NCI-H2227 (cell line): Measurements from ENCODE around the gene PGLYRP2.

Source experiments
- DNase-seq: peaks from one replicate; lab custom pipeline; 2025; ENCODE audit not compliant: unreplicated experiment; lab: John Stamatoyannopoulos, UW

PGLYRP2 gene

DNA sequence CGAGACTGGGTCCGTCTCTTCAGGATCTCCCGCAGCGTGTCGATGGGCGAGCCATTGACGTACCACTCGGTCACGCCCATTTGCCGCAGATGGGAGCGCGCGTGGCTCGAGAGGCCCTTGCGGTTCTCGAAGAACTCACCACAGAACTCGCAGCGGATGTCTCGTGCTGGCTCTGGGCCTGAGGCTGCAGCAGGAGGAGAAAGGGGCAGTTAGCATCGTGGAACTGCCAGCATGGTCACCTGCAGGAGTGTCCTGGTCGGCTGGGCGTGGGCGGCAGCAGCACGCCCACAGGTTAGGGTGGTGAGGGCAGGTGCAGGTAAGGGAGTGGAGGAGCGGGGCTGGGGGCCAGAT, 52.0 kb downstream of the PGLYRP2 start:
- no peak for DNase-seq

DNA sequence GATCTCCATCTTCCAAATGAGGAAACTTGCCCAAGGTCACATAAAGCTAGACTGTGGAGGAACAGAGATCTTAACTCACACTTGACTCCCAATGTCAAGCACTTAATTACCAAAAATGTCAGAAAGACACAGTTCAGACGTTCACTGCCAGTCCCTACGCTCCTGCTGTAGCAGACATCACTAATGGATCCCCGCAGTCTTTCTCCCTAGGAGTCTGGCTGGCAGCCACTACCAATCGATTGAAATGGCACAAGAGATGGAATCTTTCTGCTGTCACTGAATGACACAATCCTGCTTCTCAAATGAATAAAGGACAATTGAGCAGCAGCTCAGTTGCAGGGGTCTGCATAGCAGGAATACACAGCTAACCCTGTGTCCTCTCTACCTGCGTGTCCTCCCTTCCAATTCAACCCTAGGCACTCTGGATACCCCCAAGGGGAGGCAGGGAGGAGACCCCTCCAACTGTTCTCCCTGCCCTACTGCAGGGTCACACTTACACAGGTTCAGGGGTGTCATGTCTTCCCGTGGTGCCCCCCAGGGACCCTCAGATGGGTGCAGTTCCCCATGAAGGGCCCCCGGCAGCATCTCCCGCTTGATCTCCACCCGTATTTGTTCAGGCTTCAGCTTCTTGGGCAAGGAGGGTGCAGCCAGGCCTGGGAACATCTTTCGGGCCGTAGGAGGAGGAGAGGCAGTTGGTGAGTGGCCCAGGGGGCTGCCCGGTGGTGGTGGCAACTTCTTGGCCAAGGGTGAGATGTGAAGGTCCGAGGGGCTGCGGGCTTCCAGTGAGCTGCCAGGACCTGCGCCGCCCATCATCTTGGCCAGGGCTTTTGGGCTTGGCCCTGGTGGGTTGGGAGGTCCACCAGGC, 52.6 kb downstream of the PGLYRP2 start:
- peak; percentile 48 for DNase-seq

DNA sequence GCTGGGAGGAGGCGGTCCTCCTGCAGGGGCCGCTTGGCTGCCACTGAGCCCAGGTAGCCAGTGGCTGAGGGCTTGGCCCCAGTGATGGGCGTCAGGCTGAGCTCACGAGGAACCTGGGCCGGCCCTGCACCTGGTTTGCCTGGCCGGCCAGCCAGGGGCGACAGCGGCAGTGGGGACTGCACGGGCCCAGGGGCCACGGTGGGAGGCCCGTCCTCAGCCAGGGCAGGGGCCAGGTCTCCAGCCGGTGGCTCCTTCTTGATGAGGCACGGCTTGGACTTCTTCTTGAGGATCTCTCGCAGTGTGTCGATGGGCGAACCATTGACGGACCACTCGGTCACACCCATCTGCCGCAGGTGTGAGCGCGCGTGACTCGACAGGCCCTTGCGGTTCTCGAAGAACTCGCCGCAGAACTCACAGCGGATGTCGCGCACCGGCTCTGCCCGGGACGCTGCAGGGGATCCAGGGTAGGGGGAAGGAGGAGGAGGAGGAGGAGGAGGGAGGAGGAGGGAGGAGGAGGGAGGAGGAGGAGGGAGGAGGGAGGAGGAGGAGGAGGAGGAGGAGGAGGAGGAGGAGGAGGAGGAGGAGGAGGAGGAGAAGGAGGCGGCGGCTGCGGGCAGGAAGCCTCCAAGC, 53.9 kb downstream of the PGLYRP2 start:
- DNase-seq: no peak

DNA sequence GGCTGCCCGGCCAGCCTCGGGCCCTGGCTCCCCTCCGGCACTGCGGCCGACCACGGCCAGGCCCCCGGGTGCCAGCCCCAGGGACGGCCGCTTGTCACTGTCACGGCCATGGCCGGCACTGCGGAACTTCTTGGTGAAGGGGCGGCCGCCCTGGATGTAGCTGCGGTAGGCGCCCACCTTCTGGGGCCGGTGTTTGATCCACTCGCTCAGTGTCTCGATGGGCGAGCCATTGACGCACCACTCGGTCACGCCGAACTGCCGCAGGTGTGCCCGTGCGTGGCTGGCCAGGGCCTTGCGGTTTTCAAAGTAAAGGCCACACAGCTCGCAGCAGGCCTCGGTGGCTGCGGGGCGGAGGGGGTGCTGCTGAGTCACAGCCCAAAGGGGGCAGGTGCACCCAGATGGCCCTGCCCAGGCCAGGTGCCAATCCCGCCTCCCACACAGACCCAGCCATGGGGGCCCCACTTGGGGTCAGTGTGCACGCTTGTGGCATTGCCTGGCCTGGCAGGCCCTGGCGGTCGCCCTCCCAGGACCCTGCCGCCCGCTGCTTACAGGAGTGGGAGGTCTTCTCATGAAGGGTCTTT, 54.5 kb downstream of the PGLYRP2 start:
- no peak for DNase-seq

DNA sequence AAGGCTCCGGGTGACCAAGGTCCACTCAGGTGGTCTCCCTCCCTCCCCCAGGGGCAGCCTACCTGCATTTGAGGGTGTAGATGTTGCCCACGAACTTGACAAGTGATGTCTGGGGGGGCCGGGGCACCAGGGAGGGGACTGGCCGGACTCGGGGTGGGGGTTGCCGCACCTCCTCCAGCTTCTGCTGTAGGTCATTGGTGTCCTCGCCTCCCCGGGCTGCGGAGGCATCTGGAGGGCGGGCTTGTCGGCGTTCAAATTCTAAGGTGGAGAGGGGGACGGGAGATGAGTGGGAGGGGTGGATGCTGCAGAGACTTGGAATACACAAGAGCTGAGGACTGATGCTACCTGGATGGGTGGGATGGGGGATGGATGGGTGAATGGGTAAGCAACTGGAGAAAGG, 55.2 kb downstream of the PGLYRP2 start:
- DNase-seq: no peak

DNA sequence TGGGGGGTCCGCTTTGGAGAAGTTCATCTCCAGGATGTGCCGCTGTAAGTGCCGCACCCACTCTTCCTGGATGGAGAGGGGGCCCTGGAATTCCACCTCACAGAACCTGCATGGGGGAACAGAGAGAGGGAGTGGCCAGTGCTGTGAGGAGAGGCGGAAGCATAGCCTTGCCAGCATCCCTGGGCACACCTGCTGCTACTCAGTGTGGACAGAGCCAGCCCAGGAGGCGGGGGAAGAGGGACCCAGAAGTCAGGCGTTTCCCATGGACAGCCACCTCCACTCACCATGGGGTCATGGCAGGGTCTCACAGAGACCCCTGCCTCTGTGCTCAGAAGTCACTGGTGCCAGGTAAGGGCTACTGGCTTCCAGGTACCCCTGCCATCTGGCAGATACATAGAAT, 56.2 kb downstream of the PGLYRP2 start:
- DNase-seq: no peak

DNA sequence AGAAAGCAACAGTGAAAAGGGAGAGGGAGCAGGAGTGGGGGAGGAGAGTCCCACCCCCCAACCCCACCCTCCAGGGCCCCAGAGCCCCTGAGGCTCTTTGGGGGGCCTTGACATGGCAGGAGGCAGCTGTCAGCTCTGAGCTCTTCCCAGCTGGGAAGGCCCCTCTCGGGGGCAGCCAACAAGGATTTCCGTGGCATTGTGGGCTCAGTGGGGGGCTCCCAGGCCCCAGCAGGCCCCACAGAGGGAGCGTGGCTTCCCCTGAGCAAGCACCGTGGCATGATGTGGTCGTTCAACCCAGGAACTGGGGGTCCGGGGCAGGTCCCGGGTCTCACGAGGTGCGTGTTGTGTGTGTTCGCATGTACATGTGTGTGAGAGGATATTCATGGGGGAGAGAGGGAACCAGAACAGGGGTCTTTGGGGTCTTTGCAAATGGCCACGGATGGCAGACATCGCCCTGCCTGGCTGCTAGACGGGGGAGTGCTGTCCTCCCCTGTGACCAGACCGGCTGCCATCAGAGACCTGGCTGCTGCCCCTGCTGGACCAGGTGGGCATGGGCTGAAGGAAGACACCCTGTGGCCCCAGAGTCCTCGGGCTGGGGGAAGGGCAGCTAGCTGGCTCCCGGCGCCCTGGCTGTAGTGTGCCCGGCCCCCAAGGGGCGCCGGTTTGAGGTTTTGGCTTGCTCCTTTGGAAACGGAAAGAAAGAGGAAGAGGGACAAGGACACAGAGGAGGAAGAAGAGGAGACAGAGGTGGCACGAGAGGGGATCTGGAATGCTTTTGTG, 56.8 kb downstream of the PGLYRP2 start:
- DNase-seq: no peak

DNA sequence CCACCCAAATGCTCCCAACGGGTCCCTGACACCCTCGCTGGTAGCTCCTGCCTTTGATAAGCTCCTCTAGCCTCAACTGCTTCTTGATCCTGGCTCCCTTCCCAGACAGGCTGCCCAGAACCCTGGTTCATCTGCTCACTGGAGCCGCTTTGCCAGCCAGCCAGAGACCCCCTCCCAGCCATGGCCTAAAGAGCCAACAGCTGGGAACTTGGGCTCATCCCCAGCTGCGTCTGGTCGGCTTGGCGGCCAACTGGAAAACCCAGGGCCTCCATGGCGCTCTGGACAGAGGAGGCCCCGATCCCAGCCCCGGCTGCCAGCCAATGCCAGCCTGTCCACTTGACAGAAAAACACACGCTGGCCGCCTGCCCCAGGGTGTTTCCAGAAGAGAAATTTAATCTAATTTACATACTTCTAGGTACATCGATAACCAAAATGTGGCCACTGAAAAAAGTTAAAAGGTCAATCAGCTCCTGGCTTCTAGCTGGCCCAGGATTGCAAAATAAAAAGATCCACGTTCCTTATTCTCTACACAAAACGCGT, 57.5 kb downstream of the PGLYRP2 start:
- DNase-seq: no peak

DNA sequence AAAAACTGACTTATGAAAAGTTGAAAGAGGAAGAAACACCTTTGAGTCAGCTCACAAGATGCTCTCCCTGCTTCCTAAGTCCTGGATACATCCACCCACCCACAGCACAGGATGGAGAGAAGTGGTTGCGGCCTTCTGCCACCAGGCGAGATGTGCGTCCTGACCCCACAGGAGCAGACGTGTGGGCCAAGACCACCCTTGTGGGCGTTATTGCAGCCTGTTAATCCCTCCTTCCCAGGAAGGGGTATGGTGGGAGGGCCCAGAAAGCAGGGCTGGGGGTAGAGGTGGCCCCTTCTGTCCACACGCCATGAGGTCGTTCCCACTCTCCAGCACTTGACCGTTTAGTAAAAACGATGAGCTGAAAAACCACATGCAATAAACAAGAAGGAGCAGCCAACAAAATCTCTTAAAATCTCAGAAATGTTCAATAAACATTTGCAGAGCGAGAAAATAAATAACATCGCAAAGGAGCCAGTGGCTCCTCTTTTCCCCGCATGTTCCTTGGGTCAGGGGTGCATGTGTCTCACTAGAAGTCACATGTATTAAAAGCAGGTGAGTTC, 58.1 kb downstream of the PGLYRP2 start:
- DNase-seq: no peak

DNA sequence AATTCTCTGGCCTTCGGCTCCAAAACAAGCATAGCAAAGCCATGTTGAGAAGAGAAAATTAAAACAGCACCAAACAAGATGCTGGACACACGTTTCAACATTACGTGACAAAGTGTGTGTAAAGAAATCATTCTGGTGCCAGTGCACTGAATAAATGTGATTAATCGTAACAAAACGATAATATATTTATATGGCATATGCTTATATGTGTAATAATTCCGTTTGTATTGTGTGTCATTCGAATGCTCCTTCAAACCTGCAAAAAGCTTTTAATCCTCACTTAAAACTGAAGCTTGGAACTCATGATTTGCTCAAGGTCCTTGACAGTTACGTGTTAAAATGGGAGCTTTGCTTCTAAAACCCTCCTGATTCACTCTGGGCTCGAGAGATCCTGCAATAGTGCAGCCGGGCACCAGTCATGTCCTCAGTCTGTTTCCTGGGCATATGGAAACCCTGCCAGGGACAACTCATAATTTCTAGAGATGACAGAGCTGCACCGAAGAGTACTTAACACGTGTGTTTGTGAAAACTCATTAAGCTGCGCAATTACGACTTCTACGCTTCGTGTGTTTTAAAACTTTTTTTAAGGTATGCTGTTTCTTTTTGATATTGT, 59.8 kb downstream of the PGLYRP2 start:
- peak; percentile 3 for DNase-seq
